Esophagus squamous epithelium (tissue), 5 donors: ENCODE data around the gene SACS. TPM values are rescaled to one million over a fixed set of nuclear protein-coding genes. Genes with fewer than 3 reads are reported as not detected.

Experiments used
- DNase-seq: peaks from one replicate; lab custom pipeline; 2025; lab: John Stamatoyannopoulos, UW
- H3K27ac ChIP-seq, 4 donors: fragments of 200-600 bp; sonication (generic); one replicate each; pipeline ENCODE4 v1.5.1; 2016 to 2019; ENCODE audit warnings: mild to moderate bottlenecking in 1 of 4
- H3K27me3 ChIP-seq, 4 donors: fragments of 200-600 bp; sonication (generic); 1 replicate in 3 of 4; 2 replicates in 1 of 4; pipeline versions ENCODE4 v1.5.1 to v1.6.0; 2017 to 2021; ENCODE audit warnings: antibody characterized with exemption in 1 of 4
- H3K36me3 ChIP-seq, 3 donors: fragments of 200-600 bp; sonication (generic); one replicate each; pipeline ENCODE4 v1.5.1; 2016 to 2019
- H3K4me1 ChIP-seq, 3 donors: fragments of 200-600 bp; sonication (generic); one replicate each; pipeline ENCODE4 v1.5.1; 2017 to 2019
- H3K4me3 ChIP-seq, 4 donors: fragments of 200-600 bp; sonication (generic); 1 replicate in 3 of 4; 2 replicates in 1 of 4; pipeline ENCODE4 v1.5.1; 2016 to 2019; ENCODE audit warnings: mild to moderate bottlenecking in 2 of 4, moderate library complexity in 1 of 4
- H3K9me3 ChIP-seq, 3 donors: fragments of 200-600 bp; sonication (generic); one replicate each; pipeline ENCODE4 v1.5.1; 2016 to 2019
- CTCF ChIP-seq, 6 experiments: fragments of 450-650 bp in 4 of 6; fragments of 200-600 bp in 2 of 6; sonication (generic) in 2 of 6; IDR thresholded peaks; one replicate each; pipeline ENCODE4 v1.5.1; 2016 to 2019; ENCODE audit warnings: antibody characterized with exemption in 6 of 6, mild to moderate bottlenecking in 4 of 6, moderate library complexity in 4 of 6
- POLR2A ChIP-seq, 4 donors: fragments of 450-650 bp; IDR thresholded peaks; one replicate each; pipeline ENCODE4 v1.6.1; 2017; ENCODE audit warnings: antibody characterized with exemption in 4 of 4, mild to moderate bottlenecking in 4 of 4, moderate library complexity in 3 of 4
- WGBS, 2 donors: methylation state at CpG; one replicate each; pipeline ENCODE4 v1.1.5; 2018; 5-methylcytosine and 5-hydroxymethylcytosine counted together
- intact Hi-C: fragments of 100-400 bp; cut with DNase I; formaldehyde crosslinking; loops from one replicate; pipeline ENCODE4 v1.15.0; 2022
- total RNA-seq, 4 donors: library from RNA; depleted of rRNA; stranded (reverse); fragments of >200 nt; gene quantifications; one replicate each; pipeline ENCODE4 v1.1.0, GENCODE V29; 2016
- donor health status: DM: yes; HTN: yes; CAD: no.

SACS gene
- total RNA-seq, 4 donors from 2014 or later, result 3.0 to 14.5 (median 10.6) TPM

GRCh38 chr13:23354520-23354919 is 79.0 kb downstream of the SACS start:
- no peak for DNase-seq
- Histone ChIP-seq H3K36me3 (peaks cover 0 to 76% (median 4%) of the 10 kb centered on the region in 3 donors), H3K27me3 (no peaks in the 10 kb centered on the region), H3K4me1 (peaks cover 0 to 7% (median 0%) of the 10 kb centered on the region in 3 donors), H3K9me3 (no peaks in the 10 kb centered on the region), H3K27ac (no peak overlapping the region), H3K4me3 (no peak overlapping the region)
- intact Hi-C loops, result no loop called here
- 83 to 93% methylated on average over 3 to 5 of the region's 5 CpGs for WGBS, 2 donors
- no peak for TF ChIP-seq POLR2A (IDR thresholded peaks at IDR 0.05)
- no peak for TF ChIP-seq CTCF (IDR thresholded peaks at IDR 0.05)

- Histone ChIP-seq H3K4me1 (peaks cover 0 to 20% (median 0%) of the 10 kb centered on the region in 3 donors), H3K4me3 (no peak overlapping the region), H3K27ac (no peak overlapping the region), H3K27me3 (no peaks in the 10 kb centered on the region), H3K36me3 (peaks cover 0 to 71% (median 4%) of the 10 kb centered on the region in 3 donors), H3K9me3 (no peaks in the 10 kb centered on the region)
- DNase-seq, result no peak
- WGBS, 2 donors, result 64 to 83% methylated on average over 4 of the region's 4 CpGs
- no peak for TF ChIP-seq CTCF (IDR thresholded peaks at IDR 0.05)
- no peak for TF ChIP-seq POLR2A (IDR thresholded peaks at IDR 0.05)
- intact Hi-C loops, result no loop called here
These were observed 81.3 kb downstream of the SACS start for GRCh38 chr13:23352161-23352560.

GRCh38 chr13:23350009-23350408 is 83.5 kb downstream of the SACS start:
- Histone ChIP-seq H3K4me1 (peaks cover 0 to 20% (median 0%) of the 10 kb centered on the region in 3 donors), H3K27ac (peak overlapping the region in 2 of 4 donors; percentile 36 to 51), H3K36me3 (peaks cover 0 to 65% (median 0%) of the 10 kb centered on the region in 3 donors), H3K27me3 (no peaks in the 10 kb centered on the region), H3K4me3 (no peak overlapping the region), H3K9me3 (no peaks in the 10 kb centered on the region)
- DNase-seq, result no peak
- intact Hi-C loops, result no loop called here
- WGBS, 2 donors, result 77 to 82% methylated on average over 3 of the region's 3 CpGs
- TF ChIP-seq POLR2A (IDR thresholded peaks at IDR 0.05) (no peak), CTCF (IDR thresholded peaks at IDR 0.05) (no peak)

GRCh38 chr13:23349161-23349897 is 84.2 kb downstream of the SACS start:
- Histone ChIP-seq H3K27me3 (no peaks in the 10 kb centered on the region), H3K4me1 (peaks cover 0 to 20% (median 0%) of the 10 kb centered on the region in 3 donors), H3K36me3 (peaks cover 0 to 58% (median 0%) of the 10 kb centered on the region in 3 donors), H3K9me3 (no peaks in the 10 kb centered on the region), H3K4me3 (no peak overlapping the region), H3K27ac (peak overlapping the region in 3 of 4 donors; percentile 27 to 51 (median 36))
- intact Hi-C loops, result no loop called here
- no peak for TF ChIP-seq CTCF (IDR thresholded peaks at IDR 0.05)
- TF ChIP-seq POLR2A (IDR thresholded peaks at IDR 0.05), result no peak
- no peak for DNase-seq
- 86 to 94% methylated on average over 4 of the region's 4 CpGs for WGBS, 2 donors
